Measurements from ENCODE around the gene FAM120C. TPM values are rescaled to one million over a fixed set of nuclear protein-coding genes. Genes with fewer than 3 reads are reported as not detected.

Gene FAM120C
- total RNA-seq, 2 donors from 2014 or later: 6.8 to 12.5 TPM

DNA sequence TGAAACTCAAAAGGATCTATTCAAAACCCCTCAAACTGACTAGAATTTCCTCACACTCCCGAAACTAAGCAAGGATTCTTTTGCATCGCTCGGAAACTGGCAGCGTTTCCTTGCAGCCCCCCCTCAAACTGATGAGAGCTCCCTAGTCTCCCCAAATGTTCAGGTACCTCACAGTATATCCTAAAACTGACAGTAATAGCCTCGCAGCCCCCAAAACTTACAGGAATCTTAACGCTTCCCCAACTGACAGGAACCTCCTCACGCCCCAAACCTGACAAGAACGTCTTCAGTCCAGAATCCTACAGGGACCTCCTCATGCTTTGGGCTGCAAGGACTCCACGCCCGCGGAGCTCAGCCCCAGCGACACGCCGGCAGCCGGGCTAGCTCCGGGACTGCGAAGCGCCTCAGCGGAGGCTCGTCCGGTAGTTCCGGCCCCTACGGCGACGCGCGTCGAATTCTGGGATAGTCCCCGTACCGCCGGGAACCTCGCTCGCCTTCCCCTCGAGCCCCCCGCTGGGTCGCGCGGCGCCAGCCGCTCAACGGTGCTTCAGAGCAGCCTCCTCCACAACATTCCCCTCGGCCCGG is 139.4 kb downstream of the FAM120C start:
- TF ChIP-seq, protein P1, sequence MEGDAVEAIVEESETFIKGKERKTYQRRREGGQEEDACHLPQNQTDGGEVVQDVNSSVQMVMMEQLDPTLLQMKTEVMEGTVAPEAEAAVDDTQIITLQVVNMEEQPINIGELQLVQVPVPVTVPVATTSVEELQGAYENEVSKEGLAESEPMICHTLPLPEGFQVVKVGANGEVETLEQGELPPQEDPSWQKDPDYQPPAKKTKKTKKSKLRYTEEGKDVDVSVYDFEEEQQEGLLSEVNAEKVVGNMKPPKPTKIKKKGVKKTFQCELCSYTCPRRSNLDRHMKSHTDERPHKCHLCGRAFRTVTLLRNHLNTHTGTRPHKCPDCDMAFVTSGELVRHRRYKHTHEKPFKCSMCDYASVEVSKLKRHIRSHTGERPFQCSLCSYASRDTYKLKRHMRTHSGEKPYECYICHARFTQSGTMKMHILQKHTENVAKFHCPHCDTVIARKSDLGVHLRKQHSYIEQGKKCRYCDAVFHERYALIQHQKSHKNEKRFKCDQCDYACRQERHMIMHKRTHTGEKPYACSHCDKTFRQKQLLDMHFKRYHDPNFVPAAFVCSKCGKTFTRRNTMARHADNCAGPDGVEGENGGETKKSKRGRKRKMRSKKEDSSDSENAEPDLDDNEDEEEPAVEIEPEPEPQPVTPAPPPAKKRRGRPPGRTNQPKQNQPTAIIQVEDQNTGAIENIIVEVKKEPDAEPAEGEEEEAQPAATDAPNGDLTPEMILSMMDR (IDR thresholded peaks at IDR 0.05): no peak
- no peaks in the 10 kb centered on the region for H3K36me3 ChIP-seq
- H3K27me3 ChIP-seq (replicated peaks; ENCODE audit: insufficient read depth): no peaks in the 10 kb centered on the region
- ATAC-seq (ENCODE audit: insufficient number of reproducible peaks, low FRiP score, low read depth) (no peak), DNase-seq (ENCODE audit: low spot score) (no peak)
- peak overlapping the region; percentile 89 for H3K4me3 ChIP-seq
- peak overlapping the region; percentile 94 to 97 for H3K27ac ChIP-seq
- no peaks in the 10 kb centered on the region for H3K4me1 ChIP-seq (ENCODE audit: control insufficient read depth in 1 of 2, low read depth in 2 of 2)
- H3K9me3 ChIP-seq: no peaks in the 10 kb centered on the region

DNA sequence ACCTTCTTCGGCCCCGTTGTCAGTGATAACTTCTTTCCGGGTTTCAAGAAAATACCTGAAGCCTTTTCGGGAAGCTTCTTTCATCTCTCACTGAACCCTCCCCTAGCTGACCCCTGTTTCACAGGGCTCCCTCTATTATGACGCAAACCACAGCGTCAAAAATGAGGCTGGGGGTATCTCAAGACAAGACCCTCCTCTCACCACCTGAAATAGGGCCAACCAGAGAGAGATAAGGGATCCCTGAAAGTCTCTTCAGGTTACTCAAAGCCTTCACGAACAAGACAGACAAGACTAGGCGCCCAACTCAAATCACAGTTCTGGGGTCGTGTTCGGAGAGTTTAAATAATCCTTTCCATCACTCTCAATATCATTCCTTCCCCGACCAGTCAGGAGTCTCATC is 140.0 kb downstream of the FAM120C start:
- ATAC-seq (ENCODE audit: insufficient number of reproducible peaks, low FRiP score, low read depth) (no peak), DNase-seq (ENCODE audit: low spot score) (no peak)
- Histone ChIP-seq H3K9me3 (no peaks in the 10 kb centered on the region), H3K4me3 (peak overlapping the region; percentile 89), H3K4me1 (ENCODE audit: control insufficient read depth in 1 of 2, low read depth in 2 of 2) (no peaks in the 10 kb centered on the region), H3K27ac (peak overlapping the region; percentile 94 to 97), H3K27me3 (replicated peaks; ENCODE audit: insufficient read depth) (no peaks in the 10 kb centered on the region), H3K36me3 (no peaks in the 10 kb centered on the region)
- TF ChIP-seq, protein P1 (IDR thresholded peaks at IDR 0.05): no peak

DNA sequence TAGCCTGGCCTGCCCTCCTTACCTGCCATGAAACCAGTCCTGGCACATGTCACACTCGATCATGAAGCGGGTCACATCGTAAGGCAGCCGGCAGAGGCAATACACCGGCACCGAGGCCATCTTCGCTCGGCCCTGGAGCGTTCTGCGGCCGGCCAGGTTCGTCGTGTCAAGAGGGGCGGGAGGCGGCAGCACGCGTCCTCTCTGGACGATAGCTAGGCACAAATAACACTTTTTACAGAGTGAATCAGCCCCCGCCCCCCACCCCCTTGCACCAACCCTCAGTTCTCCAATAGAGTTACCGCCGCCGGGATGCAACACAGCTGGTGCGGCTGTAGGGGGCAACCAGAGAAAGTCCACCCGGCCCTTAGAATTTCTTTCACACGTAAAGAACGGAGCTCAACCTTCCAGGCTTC is 140.4 kb downstream of the FAM120C start:
- TF ChIP-seq, protein P1 (IDR thresholded peaks at IDR 0.05): peak; percentile 43
- Histone ChIP-seq H3K27me3 (replicated peaks; ENCODE audit: insufficient read depth) (no peaks in the 10 kb centered on the region), H3K27ac (no peak overlapping the region), H3K4me3 (peak overlapping the region; percentile 89), H3K9me3 (no peaks in the 10 kb centered on the region), H3K36me3 (no peaks in the 10 kb centered on the region), H3K4me1 (ENCODE audit: control insufficient read depth in 1 of 2, low read depth in 2 of 2) (no peaks in the 10 kb centered on the region)
- ATAC-seq (ENCODE audit: insufficient number of reproducible peaks, low FRiP score, low read depth) (no peak), DNase-seq (ENCODE audit: low spot score) (peak; percentile 25)

DNA sequence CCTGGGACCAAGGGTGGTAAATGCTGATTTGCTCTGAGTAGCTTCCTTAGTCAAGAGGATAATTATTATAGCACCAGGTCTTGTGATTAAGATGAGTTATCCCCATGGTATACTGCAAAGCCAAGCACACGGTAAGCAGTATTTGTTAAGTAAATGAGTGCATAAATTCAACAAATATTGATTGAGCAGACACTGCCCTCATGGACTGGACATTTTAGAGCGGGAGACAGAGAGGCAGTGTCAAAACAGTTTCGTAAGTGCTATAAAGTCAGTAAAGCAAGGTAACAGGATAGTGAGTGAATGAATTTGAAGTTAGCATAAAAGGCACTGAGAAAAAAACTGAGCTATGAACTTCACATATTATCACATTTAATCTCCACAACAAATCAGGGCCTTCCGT is 152.7 kb downstream of the FAM120C start:
- no peaks in the 10 kb centered on the region for H3K27me3 ChIP-seq (replicated peaks; ENCODE audit: insufficient read depth)
- no peak overlapping the region for H3K27ac ChIP-seq
- H3K36me3 ChIP-seq: peaks cover 8% of the 10 kb centered on the region
- TF ChIP-seq, protein P1 (IDR thresholded peaks at IDR 0.05): no peak
- H3K4me1 ChIP-seq (ENCODE audit: control insufficient read depth in 1 of 2, low read depth in 2 of 2): no peaks in the 10 kb centered on the region
- DNase-seq (ENCODE audit: low spot score): no peak
- H3K4me3 ChIP-seq: no peak overlapping the region
- H3K9me3 ChIP-seq: no peaks in the 10 kb centered on the region
- no peak for ATAC-seq (ENCODE audit: insufficient number of reproducible peaks, low FRiP score, low read depth)

DNA sequence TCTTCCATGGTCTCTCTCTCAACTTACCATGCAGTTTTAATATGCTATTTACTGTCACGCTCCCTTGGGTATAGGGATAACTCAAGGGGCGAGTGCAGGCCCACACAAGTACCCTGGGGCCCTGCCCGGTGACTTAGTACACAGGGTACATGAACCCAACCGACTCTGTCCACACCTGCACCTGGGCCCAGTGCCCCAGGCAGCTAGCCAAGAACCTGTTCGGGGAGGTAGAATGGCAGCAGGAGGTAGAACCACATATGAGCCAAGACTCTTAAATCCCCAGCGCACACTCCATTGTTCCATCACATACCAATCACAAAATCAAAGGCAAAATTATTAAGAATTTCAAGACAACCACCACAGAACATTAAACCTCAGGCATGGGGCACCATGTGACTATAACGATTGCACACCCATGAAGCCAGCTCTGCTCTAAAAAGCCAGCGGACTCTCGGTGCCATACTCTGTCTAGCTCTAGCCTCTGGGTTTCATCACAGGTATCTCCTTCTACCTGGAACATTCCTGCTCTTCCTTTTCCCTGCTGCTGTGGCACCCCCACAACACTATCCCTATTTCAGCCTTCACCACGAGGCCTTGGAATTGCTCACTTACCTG is 153.4 kb downstream of the FAM120C start:
- H3K27ac ChIP-seq: no peak overlapping the region
- H3K27me3 ChIP-seq (replicated peaks; ENCODE audit: insufficient read depth): no peaks in the 10 kb centered on the region
- H3K4me3 ChIP-seq: no peak overlapping the region
- no peak for DNase-seq (ENCODE audit: low spot score)
- peaks cover 8% of the 10 kb centered on the region for H3K36me3 ChIP-seq
- TF ChIP-seq, protein P1 (IDR thresholded peaks at IDR 0.05): no peak
- no peak for ATAC-seq (ENCODE audit: insufficient number of reproducible peaks, low FRiP score, low read depth)
- no peaks in the 10 kb centered on the region for H3K4me1 ChIP-seq (ENCODE audit: control insufficient read depth in 1 of 2, low read depth in 2 of 2)
- no peaks in the 10 kb centered on the region for H3K9me3 ChIP-seq
